Neuron (in vitro differentiated cells): Measurements from ENCODE around the gene CTTNBP2.
"Not testable (repeated sequence)": the region's sequence is repeated elsewhere in the genome, so short reads cannot be mapped to it uniquely, and the experiment has no call there.

Experiments
- H2AFZ ChIP-seq: one replicate; pipeline ENCODE4 v1.6.1; 2013; ENCODE audit warnings: low read depth, mild to moderate bottlenecking, inconsistent platforms, low read length, moderate library complexity
- H3K27me3 ChIP-seq: one replicate; pipeline ENCODE4 v1.6.1; 2013; ENCODE audit warnings: low read length; ENCODE audit not compliant: insufficient read depth
- H3K36me3 ChIP-seq: one replicate; pipeline ENCODE4 v1.6.1; 2013; ENCODE audit warnings: low read length; ENCODE audit not compliant: insufficient read depth
- H3K4me1 ChIP-seq: one replicate; pipeline ENCODE4 v1.6.1; 2013; ENCODE audit warnings: low read length; ENCODE audit not compliant: insufficient read depth
- H3K4me3 ChIP-seq: 2 replicates; pipeline ENCODE4 v1.5.1; 2013; ENCODE audit warnings: mild to moderate bottlenecking, low read length, moderate library complexity
- H3K9me3 ChIP-seq: one replicate; pipeline ENCODE4 v1.6.1; 2013; ENCODE audit warnings: low read length

The CTTNBP2 gene

GRCh38 chr7:117724898-117725297, 148.3 kb downstream of the CTTNBP2 start:
- H3K9me3 ChIP-seq: no peaks in the 10 kb centered on the region
- H3K36me3 ChIP-seq: no peaks in the 10 kb centered on the region
- H2AFZ ChIP-seq: no peak overlapping the region
- H3K4me3 ChIP-seq: no peak overlapping the region
- peaks cover 5% of the 10 kb centered on the region for H3K4me1 ChIP-seq
- H3K27me3 ChIP-seq: no peaks in the 10 kb centered on the region

GRCh38 chr7:117719377-117719776, 153.9 kb downstream of the CTTNBP2 start:
- no peaks in the 10 kb centered on the region for H3K27me3 ChIP-seq
- H3K9me3 ChIP-seq: no peaks in the 10 kb centered on the region

DNA sequence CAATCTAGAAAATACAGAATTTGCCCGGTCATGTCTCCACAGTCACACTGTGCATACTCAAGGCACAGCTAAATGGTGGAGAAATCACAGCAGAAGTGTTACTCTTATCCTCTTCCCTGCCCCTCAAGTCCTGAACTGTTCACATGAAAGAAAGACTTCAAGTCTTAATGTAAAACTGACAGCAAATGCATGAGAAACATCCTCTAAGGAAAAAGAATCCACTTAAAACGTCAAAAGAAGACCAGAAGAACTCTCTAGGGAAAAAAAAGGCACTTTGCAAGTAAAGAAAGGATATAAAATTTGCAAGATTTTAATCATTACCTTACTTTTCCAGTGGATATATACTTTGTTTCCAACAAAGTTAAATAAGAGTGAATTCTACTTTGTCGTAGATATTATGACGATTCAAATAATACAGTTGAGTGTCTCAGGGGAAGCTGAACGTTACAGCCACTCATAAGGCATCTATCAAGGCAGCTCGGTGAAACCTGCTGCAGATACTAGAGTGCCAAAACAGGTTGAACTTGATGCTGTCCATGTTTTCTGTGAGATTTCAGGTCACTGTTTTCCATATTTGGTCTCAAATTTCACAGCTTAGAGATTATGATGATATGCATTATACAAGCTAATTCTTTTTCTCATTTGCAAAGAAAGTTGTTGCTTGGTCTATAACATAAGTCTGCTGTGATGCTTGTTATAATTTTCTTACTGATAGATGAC, 155.0 kb downstream of the CTTNBP2 start:
- no peaks in the 10 kb centered on the region for H3K9me3 ChIP-seq
- H3K4me3 ChIP-seq: no peak overlapping the region
- H3K27me3 ChIP-seq: no peaks in the 10 kb centered on the region
- no peaks in the 10 kb centered on the region for H3K4me1 ChIP-seq
- no peak overlapping the region for H2AFZ ChIP-seq
- no peaks in the 10 kb centered on the region for H3K36me3 ChIP-seq

More at GRCh38 chr7:117719377-117719776, 153.9 kb downstream of the CTTNBP2 start:
- no peaks in the 10 kb centered on the region for H3K36me3 ChIP-seq
- H2AFZ ChIP-seq: no peak overlapping the region
- no peaks in the 10 kb centered on the region for H3K4me1 ChIP-seq
- H3K4me3 ChIP-seq: no peak overlapping the region

- no peak overlapping the region for H3K4me3 ChIP-seq
- H3K4me1 ChIP-seq: no peaks in the 10 kb centered on the region
- no peaks in the 10 kb centered on the region for H3K36me3 ChIP-seq
- no peak overlapping the region for H2AFZ ChIP-seq
- H3K9me3 ChIP-seq: no peaks in the 10 kb centered on the region
- no peaks in the 10 kb centered on the region for H3K27me3 ChIP-seq
These were observed 155.9 kb downstream of the CTTNBP2 start for GRCh38 chr7:117717357-117717756.

- Histone ChIP-seq H3K9me3 (no peaks in the 10 kb centered on the region), H3K4me1 (no peaks in the 10 kb centered on the region)
These were observed 156.4 kb downstream of the CTTNBP2 start for GRCh38 chr7:117716707-117717299.

GRCh38 chr7:117715784-117716445, 157.3 kb downstream of the CTTNBP2 start:
- H3K9me3 ChIP-seq: no peaks in the 10 kb centered on the region

More at GRCh38 chr7:117716707-117717299, 156.4 kb downstream of the CTTNBP2 start:
- Histone ChIP-seq H3K4me3 (no peak overlapping the region), H2AFZ (no peak overlapping the region), H3K36me3 (no peaks in the 10 kb centered on the region), H3K27me3 (no peaks in the 10 kb centered on the region)

DNA sequence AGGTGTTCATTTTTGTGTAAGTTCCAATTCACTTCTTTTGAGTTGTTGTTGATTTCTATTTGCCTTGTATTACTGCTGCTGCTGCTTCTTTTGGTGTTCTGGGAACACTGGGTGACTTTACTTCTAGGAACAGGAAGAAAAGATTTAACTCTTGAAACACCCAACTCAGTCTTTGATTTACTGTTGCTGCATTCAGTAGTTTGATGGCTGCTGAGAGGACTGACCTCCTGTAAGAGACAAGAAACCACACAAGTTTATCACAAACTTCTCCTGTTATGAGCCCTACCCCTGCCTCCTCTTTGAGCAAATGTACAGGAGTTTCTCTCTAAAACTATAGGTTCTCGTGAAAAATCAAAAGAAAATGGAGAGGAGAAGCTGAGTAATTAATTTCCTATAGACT, 161.7 kb downstream of the CTTNBP2 start:
- Histone ChIP-seq H3K36me3 (no peaks in the 10 kb centered on the region), H3K9me3 (no peaks in the 10 kb centered on the region), H3K4me3 (no peak overlapping the region), H2AFZ (no peak overlapping the region), H3K4me1 (no peaks in the 10 kb centered on the region), H3K27me3 (no peaks in the 10 kb centered on the region)

More at GRCh38 chr7:117715784-117716445, 157.3 kb downstream of the CTTNBP2 start:
- H3K27me3 ChIP-seq: no peaks in the 10 kb centered on the region
- H3K4me3 ChIP-seq: no peak overlapping the region
- no peaks in the 10 kb centered on the region for H3K4me1 ChIP-seq
- H3K36me3 ChIP-seq: no peaks in the 10 kb centered on the region
- H2AFZ ChIP-seq: no peak overlapping the region

GRCh38 chr7:117708173-117708572, 165.1 kb downstream of the CTTNBP2 start:
- H3K36me3 ChIP-seq, H3K4me3 ChIP-seq, H3K4me1 ChIP-seq, H3K9me3 ChIP-seq, H3K27me3 ChIP-seq, H2AFZ ChIP-seq: not testable (repeated sequence)

GRCh38 chr7:117707080-117707479, 166.2 kb downstream of the CTTNBP2 start:
- no peaks in the 10 kb centered on the region for H3K27me3 ChIP-seq
- no peaks in the 10 kb centered on the region for H3K4me1 ChIP-seq
- H3K9me3 ChIP-seq: no peaks in the 10 kb centered on the region
- H2AFZ ChIP-seq: no peak overlapping the region
- no peak overlapping the region for H3K4me3 ChIP-seq
- no peaks in the 10 kb centered on the region for H3K36me3 ChIP-seq

GRCh38 chr7:117706210-117706609, 167.0 kb downstream of the CTTNBP2 start:
- no peaks in the 10 kb centered on the region for H3K4me1 ChIP-seq
- no peaks in the 10 kb centered on the region for H3K9me3 ChIP-seq
- no peak overlapping the region for H3K4me3 ChIP-seq
- H3K27me3 ChIP-seq: no peaks in the 10 kb centered on the region
- no peak overlapping the region for H2AFZ ChIP-seq
- H3K36me3 ChIP-seq: no peaks in the 10 kb centered on the region

GRCh38 chr7:117705630-117706029, 167.6 kb downstream of the CTTNBP2 start:
- no peaks in the 10 kb centered on the region for H3K27me3 ChIP-seq
- no peak overlapping the region for H2AFZ ChIP-seq
- H3K4me3 ChIP-seq: no peak overlapping the region
- H3K9me3 ChIP-seq: no peaks in the 10 kb centered on the region
- no peaks in the 10 kb centered on the region for H3K36me3 ChIP-seq
- no peaks in the 10 kb centered on the region for H3K4me1 ChIP-seq

GRCh38 chr7:117704063-117704462, 169.2 kb downstream of the CTTNBP2 start:
- Histone ChIP-seq H3K4me3 (no peak overlapping the region), H3K27me3 (no peaks in the 10 kb centered on the region), H2AFZ (no peak overlapping the region)

DNA sequence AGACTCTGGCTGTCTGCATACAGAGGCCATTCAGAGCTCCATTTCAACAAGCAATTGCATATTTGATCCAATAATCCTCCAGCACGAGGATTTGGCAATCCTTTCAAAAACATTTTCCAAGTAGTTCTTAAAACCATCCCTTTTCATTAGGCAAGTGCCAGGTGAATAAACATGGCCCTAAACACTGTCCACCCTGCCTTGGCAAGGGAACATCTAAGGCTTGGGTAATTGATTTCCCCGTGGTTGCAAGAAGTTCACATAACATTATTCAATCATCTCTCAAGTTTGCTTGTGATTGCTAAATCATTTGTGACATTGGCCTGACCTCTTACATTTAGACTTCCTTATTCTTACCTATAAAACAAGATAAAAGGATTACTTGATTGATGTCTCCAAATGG, 175.2 kb downstream of the CTTNBP2 start:
- H3K4me3 ChIP-seq: no peak overlapping the region
- no peaks in the 10 kb centered on the region for H3K4me1 ChIP-seq
- H2AFZ ChIP-seq: no peak overlapping the region
- no peaks in the 10 kb centered on the region for H3K27me3 ChIP-seq
- no peaks in the 10 kb centered on the region for H3K36me3 ChIP-seq
- no peaks in the 10 kb centered on the region for H3K9me3 ChIP-seq

More at GRCh38 chr7:117704063-117704462, 169.2 kb downstream of the CTTNBP2 start:
- H3K9me3 ChIP-seq: no peaks in the 10 kb centered on the region
- no peaks in the 10 kb centered on the region for H3K4me1 ChIP-seq
- H3K36me3 ChIP-seq: no peaks in the 10 kb centered on the region
